IgD-negative memory B cell (primary cell): Measurements from ENCODE around the gene DCHS1. TPM values are rescaled to one million over a fixed set of nuclear protein-coding genes. Genes with fewer than 3 reads are reported as not detected.

Source experiments
- polyA plus RNA-seq: library from polyadenylated mRNA; unstranded; fragments of 300-500 nt; fragmentation: Illumina TruSeq; gene quantifications from one replicate; pipeline ENCODE4 v1.2.3, GENCODE V29; 2021

The DCHS1 gene
- polyA plus RNA-seq, 1 donor from 2014 or later = 0.06 TPM

Other genes with a start within 250 kb of the DCHS1 start
- 21.4 TPM for gene APBB1, start 236.7 kb downstream of the DCHS1 start, polyA plus RNA-seq
- 0.46 TPM for gene HPX, start 214.8 kb downstream of the DCHS1 start, polyA plus RNA-seq
- gene TRIM3, start 181.9 kb downstream of the DCHS1 start, polyA plus RNA-seq = 0.61 TPM
- 36.3 TPM for gene ARFIP2, start 174.5 kb downstream of the DCHS1 start, polyA plus RNA-seq
- gene TIMM10B, start 174.3 kb downstream of the DCHS1 start, polyA plus RNA-seq = 25.4 TPM
- 1.9 TPM for gene DNHD1, start 158.5 kb downstream of the DCHS1 start, polyA plus RNA-seq
- gene RRP8, start 52.2 kb downstream of the DCHS1 start, polyA plus RNA-seq = 26.6 TPM
- gene ILK, start 52.0 kb downstream of the DCHS1 start, polyA plus RNA-seq = 80.5 TPM
- 256 TPM for gene TAF10, start 43.6 kb downstream of the DCHS1 start, polyA plus RNA-seq
- 163 TPM for gene TPP1, start 36.4 kb downstream of the DCHS1 start, polyA plus RNA-seq
- gene MRPL17, start 27.5 kb upstream of the DCHS1 start, polyA plus RNA-seq = 15.8 TPM
- gene OR2AG2, start 116.2 kb upstream of the DCHS1 start, polyA plus RNA-seq = not detected
- gene OR2AG1, start 127.2 kb upstream of the DCHS1 start, polyA plus RNA-seq = not detected
- not detected for gene OR6A2, start 143.9 kb upstream of the DCHS1 start, polyA plus RNA-seq
- gene OR10A5, start 189.9 kb upstream of the DCHS1 start, polyA plus RNA-seq = not detected
- gene OR10A2, start 207.2 kb upstream of the DCHS1 start, polyA plus RNA-seq = not detected
- not detected for gene OR10A4, start 220.8 kb upstream of the DCHS1 start, polyA plus RNA-seq
- not detected for gene OR2D2, start 236.7 kb upstream of the DCHS1 start, polyA plus RNA-seq